GM19397 (cell line): Measurements from ENCODE around the gene FAM168A.

Source experiments
- ATAC-seq: cut with Tn5 transposase; IDR thresholded peaks from one replicate; pipeline ENCODE4 v1.9.1; 2021; ENCODE audit warnings: mild to moderate bottlenecking, moderate library complexity; ENCODE audit not compliant: unreplicated experiment

FAM168A gene

DNA sequence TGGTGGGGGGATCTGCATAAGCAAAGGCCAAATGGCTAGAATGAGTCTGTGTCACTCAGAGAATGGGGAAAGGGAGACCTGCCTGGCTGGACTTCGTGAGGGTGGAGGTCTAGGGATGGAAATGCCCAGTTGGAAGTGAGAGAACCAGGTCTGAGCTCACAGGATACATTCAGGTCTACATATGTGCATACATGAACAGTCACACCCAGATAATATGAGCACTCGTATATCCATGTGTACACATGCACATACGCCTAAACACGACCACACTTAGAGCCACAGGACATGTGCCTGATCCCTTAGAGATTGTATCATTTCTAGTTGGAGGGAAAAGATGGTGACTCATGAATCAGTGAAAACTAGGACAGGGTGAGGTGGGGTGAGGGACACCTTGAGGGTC, 242.8 kb downstream of the FAM168A start:
- no peak for ATAC-seq

DNA sequence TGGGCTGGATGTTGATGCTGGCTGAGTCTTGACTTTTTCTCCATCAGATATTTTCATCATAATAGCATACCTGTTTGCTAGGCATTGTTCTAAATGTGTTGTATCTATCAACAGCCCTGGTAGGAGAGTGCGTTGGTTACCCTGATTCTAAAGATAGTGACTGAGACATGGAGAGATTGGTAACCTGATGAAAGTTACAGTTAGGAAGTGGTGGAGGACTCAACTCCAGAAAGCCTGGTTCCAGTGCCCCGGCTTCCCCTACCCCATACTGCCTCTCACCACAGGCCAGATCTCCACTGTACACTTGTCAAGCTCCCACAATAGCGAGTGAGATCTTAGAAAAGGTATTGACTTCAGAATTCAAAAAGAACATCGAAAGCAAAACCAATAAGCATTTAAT, 244.5 kb downstream of the FAM168A start:
- no peak for ATAC-seq

DNA sequence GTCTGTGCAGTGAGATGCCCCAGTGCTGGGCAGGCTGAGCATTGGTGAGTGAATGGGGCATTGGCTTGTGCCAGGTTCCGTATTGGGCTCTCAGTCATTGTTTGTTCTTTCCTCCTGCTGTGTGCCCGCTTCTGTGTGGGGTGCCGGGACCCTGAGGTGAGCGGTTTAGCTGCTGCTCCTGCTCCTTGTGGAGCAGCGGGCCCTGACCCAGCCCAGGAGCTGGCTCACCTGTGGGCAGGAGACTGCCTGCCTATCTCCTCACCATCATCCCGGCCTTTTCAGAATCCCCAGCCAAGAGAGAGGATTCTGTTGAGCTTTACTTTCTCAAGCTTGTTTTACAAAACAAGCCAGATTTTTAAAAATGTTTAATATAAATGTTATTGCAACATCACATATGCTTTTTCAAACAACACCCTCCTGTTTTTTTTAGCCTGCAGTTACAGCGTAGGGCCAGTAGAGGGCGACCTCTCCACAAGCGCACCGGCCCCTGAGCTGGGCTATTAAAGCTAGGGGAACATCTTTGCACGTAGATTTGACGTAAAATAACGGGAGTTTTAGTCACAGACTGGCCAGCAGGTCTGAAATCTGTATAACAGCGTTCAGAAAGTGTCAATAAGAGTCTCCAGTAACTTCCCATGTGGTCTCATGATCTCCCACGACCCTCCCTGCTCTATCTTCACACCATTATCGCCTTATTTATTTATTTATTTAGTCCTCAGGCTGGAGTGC, 246.8 kb downstream of the FAM168A start:
- ATAC-seq: no peak
